AG08395 (cell line): ENCODE measurements around the gene PRSS27.

ENCODE experiments used
- DNase-seq: peaks from one replicate; pipeline ENCODE4 v3.0.0; 2012; ENCODE audit warnings: mixed read lengths, low spot score

Gene PRSS27

GRCh38 chr16:2751577-2752034, 31.6 kb upstream of the PRSS27 start:
- no peak for DNase-seq

GRCh38 chr16:2749936-2750335, 29.9 kb upstream of the PRSS27 start:
- DNase-seq = no peak

GRCh38 chr16:2749476-2749875, 29.5 kb upstream of the PRSS27 start:
- no peak for DNase-seq

GRCh38 chr16:2748757-2749455, 28.9 kb upstream of the PRSS27 start:
- DNase-seq = no peak

- no peak for DNase-seq
Measured at GRCh38 chr16:2745961-2746360, 25.9 kb upstream of the PRSS27 start.

- DNase-seq = no peak
Measured at GRCh38 chr16:2745116-2745890, 25.3 kb upstream of the PRSS27 start.

- DNase-seq = no peak
Measured at GRCh38 chr16:2744711-2745110, 24.7 kb upstream of the PRSS27 start.

- DNase-seq = no peak
Measured at GRCh38 chr16:2743007-2743810, 23.2 kb upstream of the PRSS27 start.

GRCh38 chr16:2742323-2743006, 22.4 kb upstream of the PRSS27 start:
- no peak for DNase-seq

- DNase-seq = no peak
Measured at GRCh38 chr16:2741168-2741567, 21.1 kb upstream of the PRSS27 start.

- no peak for DNase-seq
Measured at GRCh38 chr16:2740476-2740875, 20.5 kb upstream of the PRSS27 start.

- DNase-seq = no peak
Measured at GRCh38 chr16:2739625-2740430, 19.8 kb upstream of the PRSS27 start.

- DNase-seq = no peak
Measured at GRCh38 chr16:2738615-2739014, 18.6 kb upstream of the PRSS27 start.

GRCh38 chr16:2737895-2738418, 17.9 kb upstream of the PRSS27 start:
- DNase-seq = no peak

- no peak for DNase-seq
Measured at GRCh38 chr16:2737238-2737605, 17.2 kb upstream of the PRSS27 start.

GRCh38 chr16:2736476-2737237, 16.6 kb upstream of the PRSS27 start:
- no peak for DNase-seq

- DNase-seq = no peak
Measured at GRCh38 chr16:2734844-2735515, 15.0 kb upstream of the PRSS27 start.

- DNase-seq = no peak
Measured at GRCh38 chr16:2728034-2728433, 8.0 kb upstream of the PRSS27 start.

GRCh38 chr16:2726923-2727322, 6.9 kb upstream of the PRSS27 start:
- no peak for DNase-seq
